ENCODE measurements around the gene NPIPA7.
"Not testable (repeated sequence)": the region's sequence is repeated elsewhere in the genome, so short reads cannot be mapped to it uniquely, and the experiment has no call there.

Gene NPIPA7

GRCh38 chr16:16420515-16420914, 41.6 kb downstream of the NPIPA7 start:
- DNase-seq (ENCODE audit: low spot score), result not testable (repeated sequence)

- DNase-seq (ENCODE audit: low spot score), result not testable (repeated sequence)
Observed at GRCh38 chr16:16425146-16425545, 46.2 kb downstream of the NPIPA7 start.

- not testable (repeated sequence) for DNase-seq (ENCODE audit: low spot score)
Observed at GRCh38 chr16:16431135-16431534, 52.2 kb downstream of the NPIPA7 start.

- not testable (repeated sequence) for DNase-seq (ENCODE audit: low spot score)
Observed at GRCh38 chr16:16434711-16435110, 55.8 kb downstream of the NPIPA7 start.

- DNase-seq (ENCODE audit: low spot score), result not testable (repeated sequence)
Observed at GRCh38 chr16:16441401-16441800, 62.5 kb downstream of the NPIPA7 start.
